HepG2 (cell line): ENCODE results near the gene RHBDL1. TPM values are rescaled to one million over a fixed set of nuclear protein-coding genes. Genes with fewer than 3 reads are reported as not detected.

ENCODE experiments used
- CREBL2 ChIP-seq: sonication (generic); formaldehyde crosslinking; IDR thresholded peaks from 2 replicates; pipeline ENCODE4 v1.8.1; 2023; ENCODE audit warnings: missing genetic modification reagents, mild to moderate bottlenecking, borderline replicate concordance
- EEA1 ChIP-seq: sonication (generic); formaldehyde crosslinking; IDR thresholded peaks from 2 replicates; pipeline ENCODE4 v1.5.1; 2020; ENCODE audit warnings: mild to moderate bottlenecking, missing genetic modification reagents, borderline replicate concordance
- GPN1 ChIP-seq: sonication (generic); formaldehyde crosslinking; IDR thresholded peaks from 2 replicates; pipeline ENCODE4 v1.5.1; 2020; ENCODE audit warnings: missing genetic modification reagents, borderline replicate concordance
- HNF4A ChIP-seq: sonication (generic); formaldehyde crosslinking; IDR thresholded peaks from 2 replicates; pipeline ENCODE4 v1.4.0; 2020; ENCODE audit warnings: missing genetic modification reagents
- HOXA9 ChIP-seq: sonication (generic); formaldehyde crosslinking; IDR thresholded peaks from 2 replicates; pipeline ENCODE4 v1.8.1; 2022; ENCODE audit warnings: missing genetic modification reagents, mild to moderate bottlenecking, moderate library complexity, borderline replicate concordance
- MLXIP ChIP-seq: sonication (generic); formaldehyde crosslinking; IDR thresholded peaks from 2 replicates; pipeline ENCODE4 v1.9.0; 2021; ENCODE audit warnings: missing genetic modification reagents, borderline replicate concordance
- MXD3 ChIP-seq: IDR thresholded peaks from 2 replicates; pipeline ENCODE4 v1.6.1; 2016; ENCODE audit warnings: mild to moderate bottlenecking, missing biosample characterization, missing genetic modification reagents
- PITX1 ChIP-seq: sonication (generic); formaldehyde crosslinking; IDR thresholded peaks from 2 replicates; pipeline ENCODE4 v1.5.1; 2020; ENCODE audit warnings: mild to moderate bottlenecking, missing genetic modification reagents
- PPARG ChIP-seq: conservative IDR thresholded peaks from 2 replicates; pipeline ENCODE4 v1.6.1; 2016; ENCODE audit warnings: missing biosample characterization, missing genetic modification reagents
- ZNF251 ChIP-seq: sonication (generic); formaldehyde crosslinking; IDR thresholded peaks from 2 replicates; pipeline ENCODE4 v1.9.0; 2021; ENCODE audit warnings: mild to moderate bottlenecking, missing genetic modification reagents
- ZNF274 ChIP-seq: sonication (generic); formaldehyde crosslinking; IDR thresholded peaks from 2 replicates; pipeline ENCODE4 v1.5.1; 2020; ENCODE audit warnings: mild to moderate bottlenecking, missing genetic modification reagents
- ZNF3 ChIP-seq: IDR thresholded peaks from 2 replicates; pipeline ENCODE4 v1.7.0; 2017; ENCODE audit warnings: inconsistent platforms
- ZNF503 ChIP-seq: sonication (generic); formaldehyde crosslinking; IDR thresholded peaks from 2 replicates; pipeline ENCODE4 v1.4.0; 2020; ENCODE audit warnings: missing genetic modification reagents
- ZNF580 ChIP-seq: IDR thresholded peaks from 2 replicates; pipeline ENCODE4 v1.6.1; 2016; ENCODE audit warnings: low read depth, borderline replicate concordance
- ZNF616 ChIP-seq: sonication (generic); formaldehyde crosslinking; IDR thresholded peaks from 2 replicates; pipeline ENCODE4 v1.5.0; 2020; ENCODE audit warnings: low read depth, mild to moderate bottlenecking, missing genetic modification reagents
- ZNF883 ChIP-seq: sonication (generic); formaldehyde crosslinking; IDR thresholded peaks from 2 replicates; pipeline ENCODE4 v1.5.1; 2020; ENCODE audit warnings: mild to moderate bottlenecking, missing genetic modification reagents; ENCODE audit errors: not compliant biosample characterization
- polyA plus RNA-seq, 8 experiments: library from polyadenylated mRNA; depleted of rRNA in 3 of 8; stranded (reverse) in 7 of 8; unstranded in 1 of 8; fragments of >200 nt; fragmentation: Illumina TruSeq in 4 of 8; extraction: Trizol in 4 of 8; gene quantifications; 2 replicates each; pipeline versions ENCODE4 v1.2.1 to v1.2.3, GENCODE V29; 2011 to 2016; ENCODE audit warnings: low read depth in 4 of 8, missing spikeins in 1 of 8, mixed read lengths in 1 of 8; ENCODE audit not compliant: insufficient read depth in 1 of 8
- total RNA-seq, 5 experiments: library from RNA; depleted of rRNA; stranded (reverse); fragments of >200 nt; fragmentation: Illumina TruSeq; extraction: Trizol; gene quantifications; 2 replicates each; pipeline ENCODE4 v1.2.3, GENCODE V29; 2016; ENCODE audit warnings: low read depth in 1 of 5
- TF ChIP-seq, protein P1 (sequence below): sonication (generic); formaldehyde crosslinking; IDR thresholded peaks from 2 replicates; pipeline ENCODE4 v1.4.0; 2020; ENCODE audit warnings: missing genetic modification reagents
- TF ChIP-seq, protein P2 (sequence below): sonication (generic); IDR thresholded peaks from 2 replicates; pipeline ENCODE4 v1.6.1; 2016; ENCODE audit warnings: low read depth, borderline replicate concordance
- TF ChIP-seq, protein P3 (sequence below): sonication (generic); formaldehyde crosslinking; IDR thresholded peaks from 2 replicates; pipeline ENCODE4 v1.4.0; 2020; ENCODE audit warnings: mild to moderate bottlenecking, missing genetic modification reagents

RHBDL1 gene
- total and polyA plus RNA-seq, 2 of the 13 experiments (the other 11 are each of a cell fraction or from before 2014, with no cell fraction given) = 1.8 to 3.8 TPM

DNA sequence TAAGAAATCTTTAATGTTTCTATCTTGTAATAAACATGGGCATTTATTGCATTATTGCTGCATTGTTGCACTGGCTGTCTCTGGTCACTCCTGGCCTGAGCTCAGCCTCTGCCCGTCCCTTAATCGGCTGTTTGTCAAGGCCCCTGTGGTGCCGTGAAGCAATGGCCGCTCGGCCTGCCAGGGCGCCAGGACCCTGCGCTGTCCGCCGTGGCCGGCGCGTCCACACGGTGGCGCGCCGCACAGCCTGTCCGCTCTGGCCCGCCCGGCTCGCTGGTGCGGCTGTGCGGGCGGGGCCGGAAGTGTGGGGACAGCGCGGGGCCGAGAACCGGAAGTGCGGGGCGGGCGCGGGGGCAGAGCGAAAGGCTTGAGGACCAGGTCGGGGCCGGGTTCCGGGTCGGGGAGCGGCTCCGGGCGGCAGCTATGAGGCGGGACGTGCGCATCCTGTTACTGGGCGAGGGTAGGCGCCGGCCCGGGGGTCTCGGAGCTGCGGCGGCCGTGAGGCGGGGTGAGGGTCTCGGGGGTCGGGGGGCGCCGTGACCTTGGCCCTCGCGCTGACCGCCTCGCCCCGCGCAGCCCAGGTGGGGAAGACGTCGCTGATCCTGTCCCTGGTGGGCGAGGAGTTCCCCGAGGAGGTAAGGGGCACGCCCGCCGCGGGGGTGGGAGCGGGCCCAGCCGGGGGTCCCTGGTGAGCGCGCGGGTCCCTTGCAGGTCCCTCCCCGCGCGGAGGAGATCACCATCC lies 7.5 kb upstream of the RHBDL1 start, which contains the start of gene RHOT2 (continued):
- TF ChIP-seq, protein P1, sequence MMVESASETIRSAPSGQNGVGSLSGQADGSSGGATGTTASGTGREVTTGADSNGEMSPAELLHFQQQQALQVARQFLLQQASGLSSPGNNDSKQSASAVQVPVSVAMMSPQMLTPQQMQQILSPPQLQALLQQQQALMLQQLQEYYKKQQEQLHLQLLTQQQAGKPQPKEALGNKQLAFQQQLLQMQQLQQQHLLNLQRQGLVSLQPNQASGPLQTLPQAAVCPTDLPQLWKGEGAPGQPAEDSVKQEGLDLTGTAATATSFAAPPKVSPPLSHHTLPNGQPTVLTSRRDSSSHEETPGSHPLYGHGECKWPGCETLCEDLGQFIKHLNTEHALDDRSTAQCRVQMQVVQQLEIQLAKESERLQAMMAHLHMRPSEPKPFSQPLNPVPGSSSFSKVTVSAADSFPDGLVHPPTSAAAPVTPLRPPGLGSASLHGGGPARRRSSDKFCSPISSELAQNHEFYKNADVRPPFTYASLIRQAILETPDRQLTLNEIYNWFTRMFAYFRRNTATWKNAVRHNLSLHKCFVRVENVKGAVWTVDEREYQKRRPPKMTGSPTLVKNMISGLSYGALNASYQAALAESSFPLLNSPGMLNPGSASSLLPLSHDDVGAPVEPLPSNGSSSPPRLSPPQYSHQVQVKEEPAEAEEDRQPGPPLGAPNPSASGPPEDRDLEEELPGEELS (CRISPR knock-in tag) = 0 out of 2 replicates have a peak, but pooled peaks have one; percentile 31
- TF ChIP-seq ZNF580 (CRISPR knock-in tag) (peak; percentile 68; the same call in 1 of the 2 replicates), PITX1 (CRISPR knock-in tag) (no peak), PPARG (CRISPR knock-in tag) (peak; percentile 77), GPN1 (CRISPR knock-in tag) (no peak), MLXIP (CRISPR knock-in tag) (no peak), ZNF503 (CRISPR knock-in tag) (peak; percentile 64; the same call in 1 of the 2 replicates), HOXA9 (no peak; the same call in 1 of the 2 replicates), ZNF616 (CRISPR knock-in tag) (peak; percentile 86; the same call in 1 of the 2 replicates), ZNF3 (CRISPR knock-in tag) (no peak), ZNF274 (CRISPR knock-in tag) (0 out of 2 replicates have a peak, but pooled peaks have one; percentile 41), ZNF251 (CRISPR knock-in tag) (no peak), MXD3 (CRISPR knock-in tag) (no peak), HNF4A (CRISPR knock-in tag) (peak; percentile 19; the same call in 1 of the 2 replicates), ZNF883 (no peak), EEA1 (CRISPR knock-in tag) (peak; percentile 38; the same call in 1 of the 2 replicates), CREBL2 (0 out of 2 replicates have a peak, but pooled peaks have one; percentile 49)
- TF ChIP-seq, protein P2, sequence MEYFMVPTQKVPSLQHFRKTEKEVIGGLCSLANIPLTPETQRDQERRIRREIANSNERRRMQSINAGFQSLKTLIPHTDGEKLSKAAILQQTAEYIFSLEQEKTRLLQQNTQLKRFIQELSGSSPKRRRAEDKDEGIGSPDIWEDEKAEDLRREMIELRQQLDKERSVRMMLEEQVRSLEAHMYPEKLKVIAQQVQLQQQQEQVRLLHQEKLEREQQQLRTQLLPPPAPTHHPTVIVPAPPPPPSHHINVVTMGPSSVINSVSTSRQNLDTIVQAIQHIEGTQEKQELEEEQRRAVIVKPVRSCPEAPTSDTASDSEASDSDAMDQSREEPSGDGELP = peak; percentile 31; the same call in 1 of the 2 replicates
- TF ChIP-seq, protein P3, sequence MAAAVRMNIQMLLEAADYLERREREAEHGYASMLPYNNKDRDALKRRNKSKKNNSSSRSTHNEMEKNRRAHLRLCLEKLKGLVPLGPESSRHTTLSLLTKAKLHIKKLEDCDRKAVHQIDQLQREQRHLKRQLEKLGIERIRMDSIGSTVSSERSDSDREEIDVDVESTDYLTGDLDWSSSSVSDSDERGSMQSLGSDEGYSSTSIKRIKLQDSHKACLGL (CRISPR knock-in tag) = peak; percentile 71
